Loucy (cell line): ENCODE data around the gene THAP10.

Experiments
- H2AFZ ChIP-seq: fragments of 200-600 bp; sonication (generic); 2 replicates; pipeline ENCODE4 v1.6.0; 2016; ENCODE audit warnings: antibody characterized with exemption, mild to moderate bottlenecking, low read length, moderate library complexity
- H3F3A ChIP-seq: fragments of 200-600 bp; 2 replicates; pipeline ENCODE4 v1.6.0; 2016; ENCODE audit warnings: antibody characterized with exemption, low read depth, mild to moderate bottlenecking
- H3K27me3 ChIP-seq: fragments of 200-600 bp; sonication (generic); 2 replicates; pipeline ENCODE4 v1.6.1; 2014; ENCODE audit warnings: low read length, mild to moderate bottlenecking; ENCODE audit not compliant: insufficient read depth, poor library complexity, severe bottlenecking
- H3K36me3 ChIP-seq: fragments of 200-600 bp; sonication (generic); 2 replicates; pipeline ENCODE4 v1.6.1; 2016; ENCODE audit warnings: low read length; ENCODE audit not compliant: insufficient read depth
- H3K4me1 ChIP-seq: fragments of 200-600 bp; sonication (generic); 2 replicates; pipeline ENCODE4 v1.5.1; 2014; ENCODE audit warnings: low read length, mild to moderate bottlenecking; ENCODE audit not compliant: insufficient read depth, poor library complexity, severe bottlenecking
- H3K4me2 ChIP-seq: fragments of 200-600 bp; sonication (generic); 2 replicates; pipeline ENCODE4 v1.6.0; 2014; ENCODE audit warnings: antibody characterized with exemption, low read length, low read depth, mild to moderate bottlenecking; ENCODE audit not compliant: poor library complexity, severe bottlenecking
- H3K4me3 ChIP-seq: fragments of 200-600 bp; sonication (generic); 2 replicates; pipeline ENCODE4 v1.5.1; 2014; ENCODE audit warnings: low read length, mild to moderate bottlenecking, mixed read lengths; ENCODE audit not compliant: poor library complexity, severe bottlenecking
- H3K79me2 ChIP-seq: fragments of 200-600 bp; sonication (generic); 2 replicates; pipeline ENCODE4 v1.6.1; 2014; ENCODE audit warnings: low read length; ENCODE audit not compliant: insufficient read depth
- H3K9ac ChIP-seq: fragments of 200-600 bp; sonication (generic); 2 replicates; pipeline ENCODE4 v1.6.0; 2014; ENCODE audit warnings: mild to moderate bottlenecking, low read depth, low read length, moderate library complexity; ENCODE audit not compliant: poor library complexity, severe bottlenecking
- H3K9me2 ChIP-seq: fragments of 200-600 bp; sonication (generic); replicated peaks from 2 replicates; pipeline ENCODE4 v1.6.1; 2016; ENCODE audit warnings: low read depth, low read length, mixed read lengths
- H3K9me3 ChIP-seq: fragments of 200-600 bp; sonication (generic); 2 replicates; pipeline ENCODE4 v1.6.1; 2014; ENCODE audit warnings: mild to moderate bottlenecking, antibody characterized with exemption, low read length, low read depth; ENCODE audit not compliant: insufficient read depth
- H4K20me1 ChIP-seq: fragments of 200-600 bp; sonication (generic); 2 replicates; pipeline ENCODE4 v1.6.0; 2014; ENCODE audit warnings: antibody characterized with exemption, low read length, mild to moderate bottlenecking; ENCODE audit not compliant: insufficient read depth, poor library complexity, severe bottlenecking
- EZH2phosphoT487 ChIP-seq: fragments of 200-600 bp; IDR thresholded peaks from 2 replicates; pipeline ENCODE4 v1.6.1; 2018; ENCODE audit warnings: antibody characterized with exemption, mild to moderate bottlenecking, moderate library complexity, borderline replicate concordance
- TF ChIP-seq, protein P1 (sequence below): fragments of 200-600 bp; sonication (generic); conservative IDR thresholded peaks from 2 replicates; pipeline ENCODE4 v1.5.1; 2014; ENCODE audit warnings: mild to moderate bottlenecking, antibody characterized with exemption, low read length

The THAP10 gene

GRCh38 chr15:70852501-70853317, 39.5 kb downstream of the THAP10 start:
- peaks cover 15% of the 10 kb centered on the region for H3K4me1 ChIP-seq
- peak overlapping the region; percentile 84 for H3K4me3 ChIP-seq
- H3K4me2 ChIP-seq: peak overlapping the region; percentile 78
- H2AFZ ChIP-seq: no peak overlapping the region
- no peaks in the 10 kb centered on the region for H3K9me3 ChIP-seq
- TF ChIP-seq, protein P1, sequence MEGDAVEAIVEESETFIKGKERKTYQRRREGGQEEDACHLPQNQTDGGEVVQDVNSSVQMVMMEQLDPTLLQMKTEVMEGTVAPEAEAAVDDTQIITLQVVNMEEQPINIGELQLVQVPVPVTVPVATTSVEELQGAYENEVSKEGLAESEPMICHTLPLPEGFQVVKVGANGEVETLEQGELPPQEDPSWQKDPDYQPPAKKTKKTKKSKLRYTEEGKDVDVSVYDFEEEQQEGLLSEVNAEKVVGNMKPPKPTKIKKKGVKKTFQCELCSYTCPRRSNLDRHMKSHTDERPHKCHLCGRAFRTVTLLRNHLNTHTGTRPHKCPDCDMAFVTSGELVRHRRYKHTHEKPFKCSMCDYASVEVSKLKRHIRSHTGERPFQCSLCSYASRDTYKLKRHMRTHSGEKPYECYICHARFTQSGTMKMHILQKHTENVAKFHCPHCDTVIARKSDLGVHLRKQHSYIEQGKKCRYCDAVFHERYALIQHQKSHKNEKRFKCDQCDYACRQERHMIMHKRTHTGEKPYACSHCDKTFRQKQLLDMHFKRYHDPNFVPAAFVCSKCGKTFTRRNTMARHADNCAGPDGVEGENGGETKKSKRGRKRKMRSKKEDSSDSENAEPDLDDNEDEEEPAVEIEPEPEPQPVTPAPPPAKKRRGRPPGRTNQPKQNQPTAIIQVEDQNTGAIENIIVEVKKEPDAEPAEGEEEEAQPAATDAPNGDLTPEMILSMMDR: no peak
- TF ChIP-seq EZH2phosphoT487: no peak
- H3F3A ChIP-seq: no peaks in the 10 kb centered on the region
- H3K79me2 ChIP-seq: peaks cover 3% of the 10 kb centered on the region; the same call in 1 of the 2 replicates
- H4K20me1 ChIP-seq: no peaks in the 10 kb centered on the region
- H3K9ac ChIP-seq: peak overlapping the region; percentile 60
- no peaks in the 10 kb centered on the region for H3K9me2 ChIP-seq
- no peaks in the 10 kb centered on the region for H3K36me3 ChIP-seq
- no peaks in the 10 kb centered on the region for H3K27me3 ChIP-seq

DNA sequence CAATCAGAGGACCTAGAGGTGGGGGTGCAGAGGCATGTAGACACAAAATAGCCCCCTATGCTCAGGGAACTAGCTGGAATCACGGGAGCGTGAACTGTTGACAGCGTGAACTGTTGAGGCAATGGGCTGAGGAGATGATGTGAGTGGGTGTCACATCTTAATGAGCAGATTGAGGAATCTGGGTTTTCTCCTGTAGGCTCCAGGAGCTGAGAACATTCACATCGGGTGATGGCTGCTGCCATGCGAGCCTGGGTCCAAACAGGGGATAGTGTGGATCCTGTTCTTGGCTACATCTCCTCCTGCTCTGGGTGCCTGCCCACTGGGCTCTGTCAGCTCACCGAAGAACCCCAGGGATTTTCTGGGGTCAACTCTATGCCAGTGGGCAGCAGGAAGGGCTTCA, 40.3 kb downstream of the THAP10 start:
- Histone ChIP-seq H3K9me2 (no peaks in the 10 kb centered on the region), H4K20me1 (no peaks in the 10 kb centered on the region), H3K4me3 (no peak overlapping the region), H3K79me2 (peaks cover 3% of the 10 kb centered on the region; the same call in 1 of the 2 replicates), H3F3A (no peaks in the 10 kb centered on the region), H3K4me1 (peaks cover 15% of the 10 kb centered on the region), H3K9me3 (no peaks in the 10 kb centered on the region), H3K4me2 (no peak overlapping the region), H3K27me3 (no peaks in the 10 kb centered on the region), H2AFZ (no peak overlapping the region), H3K36me3 (no peaks in the 10 kb centered on the region), H3K9ac (no peak overlapping the region)
- TF ChIP-seq EZH2phosphoT487: no peak
- TF ChIP-seq, protein P1: no peak

- Histone ChIP-seq H3F3A (no peaks in the 10 kb centered on the region), H3K4me3 (no peak overlapping the region), H3K4me2 (no peak overlapping the region), H3K27me3 (no peaks in the 10 kb centered on the region), H2AFZ (no peak overlapping the region), H4K20me1 (no peaks in the 10 kb centered on the region), H3K9me3 (no peaks in the 10 kb centered on the region), H3K79me2 (no peaks in the 10 kb centered on the region), H3K36me3 (no peaks in the 10 kb centered on the region), H3K9ac (no peak overlapping the region), H3K9me2 (no peaks in the 10 kb centered on the region), H3K4me1 (no peaks in the 10 kb centered on the region)
- TF ChIP-seq EZH2phosphoT487: no peak
- TF ChIP-seq, protein P1: no peak
Measured at GRCh38 chr15:70845602-70846360, 46.5 kb downstream of the THAP10 start.
